HG03097 (cell line): ENCODE measurements around the gene CCDC69.

Experiments
- ATAC-seq: cut with Tn5 transposase; IDR thresholded peaks from one replicate; pipeline ENCODE4 v1.9.1; 2021; ENCODE audit not compliant: unreplicated experiment, low FRiP score

Gene CCDC69

DNA sequence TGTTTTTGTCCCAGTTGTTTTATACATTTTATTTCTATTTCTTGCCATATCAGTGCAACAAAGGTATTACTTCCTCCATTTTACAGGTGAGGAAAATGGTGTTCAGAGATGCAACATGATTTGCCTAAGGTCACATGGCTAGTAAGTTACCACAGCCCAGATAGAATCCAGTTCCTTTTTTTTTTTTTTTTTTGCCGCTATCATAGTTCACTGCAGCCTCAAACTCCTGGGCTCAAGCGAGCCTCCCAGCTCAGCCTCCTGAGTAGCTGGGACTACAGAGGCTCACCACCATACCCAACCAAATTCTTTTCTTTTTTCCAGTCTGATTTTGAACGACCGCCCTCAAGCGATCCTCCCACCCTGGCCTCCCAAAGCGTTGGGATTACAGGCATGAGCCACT, 480 bp upstream of the CCDC69 start:
- no peak for ATAC-seq

DNA sequence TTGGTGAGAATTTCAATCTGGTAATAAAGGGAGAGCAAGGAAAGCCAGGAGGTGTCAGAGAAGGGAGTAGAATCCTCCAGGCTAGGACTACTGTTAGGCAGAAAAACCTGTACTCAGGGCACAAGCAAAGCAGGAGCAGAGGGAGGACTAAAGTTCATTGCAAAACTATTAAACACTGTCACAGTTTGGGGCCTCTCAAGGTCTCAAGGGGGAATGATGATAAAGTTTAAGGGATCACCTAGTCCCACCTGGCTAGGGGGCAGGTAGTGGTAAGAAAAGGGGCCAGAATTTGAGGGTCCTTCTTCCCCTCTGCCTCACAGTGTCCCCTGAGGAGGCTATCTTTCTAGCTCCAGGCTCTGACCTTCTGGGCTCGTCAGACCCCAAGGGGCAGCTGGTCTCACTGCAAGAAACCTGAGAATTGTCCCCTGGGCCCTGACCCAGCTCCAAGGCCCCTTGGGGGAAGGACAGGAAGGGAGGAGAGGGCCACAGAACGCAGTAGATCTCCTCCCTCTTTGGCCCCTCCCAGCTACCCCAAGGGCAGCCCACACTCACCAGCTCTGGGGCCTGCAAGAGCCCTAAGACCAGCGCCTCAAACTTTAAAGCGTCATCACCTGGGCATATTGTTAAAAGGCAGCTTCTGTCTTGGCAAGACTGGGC, 974 bp downstream of the CCDC69 start:
- ATAC-seq: peak; percentile 38

DNA sequence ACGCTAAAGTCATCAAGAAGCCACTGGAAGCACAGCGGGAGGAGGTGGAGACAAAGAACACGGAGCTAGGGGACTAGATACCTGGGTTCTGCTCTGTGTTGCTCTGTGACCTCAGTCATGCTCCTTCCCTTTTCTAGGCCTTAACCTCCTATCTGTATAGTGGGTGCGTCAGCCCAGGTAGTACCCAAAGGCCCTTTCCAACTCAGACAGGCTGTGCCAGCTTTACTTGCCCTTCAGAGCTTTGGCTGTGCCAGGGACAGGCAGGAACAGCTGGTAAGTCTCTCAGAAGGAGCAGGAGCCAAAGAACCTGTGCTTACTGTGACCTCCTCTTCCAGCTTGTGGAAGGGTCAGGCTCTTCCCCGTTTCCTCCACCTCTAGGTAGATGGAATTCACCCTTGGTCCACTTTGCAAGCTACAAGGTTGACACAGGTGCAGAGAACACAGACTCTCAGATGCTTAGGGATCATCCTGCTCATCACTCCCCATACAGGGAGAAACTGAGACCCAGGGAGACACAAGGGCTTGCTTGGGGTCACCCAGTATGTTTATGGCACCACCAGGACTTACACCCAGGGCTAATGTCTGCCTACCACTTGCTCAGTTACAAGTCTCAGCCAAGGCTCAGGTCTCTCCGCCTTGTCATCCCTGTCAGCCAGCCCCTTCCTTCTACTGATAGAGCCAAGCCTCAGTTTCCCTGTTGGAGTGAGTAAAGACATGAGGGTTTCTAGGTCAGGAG, 1.7 kb downstream of the CCDC69 start:
- ATAC-seq: no peak

- ATAC-seq: no peak
These were observed 2.3 kb downstream of the CCDC69 start for GRCh38 chr5:151221574-151221973.

DNA sequence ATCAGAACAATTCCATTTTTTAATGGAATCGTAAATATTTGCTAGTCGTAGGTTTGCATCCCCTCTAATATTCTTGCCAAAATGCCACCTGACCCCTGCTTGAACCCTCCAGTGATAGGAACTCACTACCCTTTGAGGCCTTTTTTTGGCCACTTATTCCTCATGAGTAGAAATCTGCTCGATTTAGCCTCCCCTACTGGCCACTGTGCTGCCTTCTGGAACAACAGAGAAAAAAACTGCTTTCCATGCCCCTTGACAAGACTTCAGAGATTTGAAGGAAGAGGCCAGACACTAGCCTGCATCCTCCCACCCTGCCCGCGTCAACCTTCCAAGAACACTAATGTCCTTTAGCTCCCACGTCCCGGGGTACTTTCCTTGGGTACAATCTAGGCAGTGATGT, 4.1 kb downstream of the CCDC69 start:
- ATAC-seq: no peak

GRCh38 chr5:151219138-151219537, 4.8 kb downstream of the CCDC69 start:
- no peak for ATAC-seq

- ATAC-seq: no peak
These were observed 5.7 kb downstream of the CCDC69 start for GRCh38 chr5:151218177-151218576.

DNA sequence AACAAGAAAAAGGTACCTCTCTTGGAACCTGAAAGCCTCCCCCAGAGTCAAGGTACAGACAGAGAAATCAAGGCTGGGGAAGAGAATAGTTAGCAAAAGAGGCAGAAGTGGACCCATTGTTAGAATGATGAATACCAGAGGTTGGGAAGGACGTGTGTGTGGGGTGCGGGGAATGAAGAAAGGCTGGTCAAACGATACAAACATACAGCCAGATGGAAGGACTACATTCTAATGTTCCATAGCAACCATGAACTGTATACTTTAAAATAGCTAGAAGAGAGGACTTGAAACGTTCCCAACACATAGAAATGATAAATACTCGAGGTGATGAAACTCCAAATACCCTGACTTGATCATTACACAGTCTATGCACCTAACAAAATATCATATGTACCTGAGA, 7.1 kb downstream of the CCDC69 start:
- ATAC-seq: no peak

GRCh38 chr5:151215546-151215880, 8.4 kb downstream of the CCDC69 start:
- ATAC-seq: no peak

DNA sequence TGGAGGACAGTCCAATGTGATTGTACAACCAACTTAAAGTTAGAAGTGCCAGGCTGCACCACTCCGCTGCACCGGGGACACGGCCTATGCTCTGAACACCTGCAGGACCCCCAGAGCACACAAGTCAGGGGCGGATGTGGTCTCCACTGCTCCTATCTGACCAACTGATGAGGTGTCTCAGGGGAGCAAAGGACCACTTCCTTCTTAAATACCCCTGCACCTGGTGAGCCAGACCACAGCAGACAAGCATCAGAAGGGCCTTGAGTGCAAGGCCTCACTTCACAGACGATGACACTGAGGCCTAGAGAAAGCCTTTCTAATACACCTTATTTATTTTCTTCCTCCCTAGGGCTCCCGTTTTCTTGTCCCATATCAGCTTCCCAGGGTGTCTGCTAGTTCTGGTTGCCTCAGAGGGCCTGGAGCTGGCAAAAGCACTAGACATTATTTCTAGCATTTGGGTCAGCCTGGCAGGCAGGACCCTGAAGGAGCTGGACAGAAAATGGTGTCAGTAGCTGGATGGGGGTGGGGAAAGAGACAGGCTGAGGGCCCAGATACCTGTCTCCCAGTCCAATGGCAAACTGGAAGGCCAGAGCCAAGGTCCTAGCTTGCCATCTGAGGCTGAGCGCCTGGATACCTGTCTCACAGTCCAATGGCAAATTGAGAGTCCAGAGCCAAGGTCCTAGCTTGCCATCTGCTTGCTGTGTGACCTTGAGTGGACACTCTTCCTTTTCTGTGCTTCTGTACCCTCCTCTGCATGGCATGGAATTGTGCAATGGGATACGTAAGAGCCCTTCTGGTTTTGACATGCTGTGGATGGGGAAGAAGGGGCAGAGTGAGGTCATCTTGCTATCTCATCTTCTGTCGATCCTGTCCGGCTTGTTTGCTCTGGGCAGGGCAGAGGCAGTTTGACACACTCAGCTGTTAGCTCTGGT, 9.0 kb downstream of the CCDC69 start:
- ATAC-seq: peak; percentile 60

- peak; percentile 76 for ATAC-seq
These were observed 9.9 kb downstream of the CCDC69 start for GRCh38 chr5:151213803-151214613.

DNA sequence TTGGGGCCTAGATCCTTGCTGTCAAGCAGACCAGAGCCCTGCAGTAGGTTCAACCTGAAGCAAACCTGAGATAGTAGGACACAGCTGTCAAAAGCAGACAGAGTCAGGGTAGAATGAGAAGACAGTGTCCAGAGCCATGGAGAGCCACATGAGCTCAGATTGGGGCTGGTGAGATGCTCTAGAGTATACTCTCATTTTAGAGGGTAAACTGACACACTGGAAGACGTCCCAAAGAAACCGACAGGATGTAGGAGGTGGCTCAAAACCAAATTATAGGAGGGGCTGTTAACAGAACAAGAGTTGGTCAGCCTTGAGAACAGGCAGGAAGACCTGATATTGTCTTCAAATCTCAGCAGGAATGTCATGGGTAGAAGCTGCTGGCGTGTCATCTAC, 11.5 kb downstream of the CCDC69 start:
- ATAC-seq: no peak

DNA sequence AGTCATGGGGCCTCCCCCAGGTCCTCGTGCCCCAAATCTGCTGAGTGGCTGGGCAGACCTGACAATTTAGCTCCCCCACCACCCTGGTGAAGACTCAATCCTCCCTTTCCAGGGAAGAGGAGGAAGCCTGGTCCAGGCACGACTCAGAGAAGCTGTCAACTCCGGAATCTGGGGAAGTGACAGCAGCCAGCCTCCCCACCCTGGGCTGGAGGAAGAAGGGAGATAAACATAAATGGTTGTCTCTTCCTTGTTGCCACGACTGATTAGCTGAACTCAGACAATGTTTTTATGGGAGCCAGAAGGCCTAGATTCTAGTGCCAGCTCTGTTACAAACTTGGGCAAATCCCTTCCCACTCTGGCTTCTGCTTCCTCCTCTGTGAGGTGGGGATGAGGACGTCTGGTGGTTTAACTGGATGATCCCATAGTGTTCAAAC, 15.4 kb downstream of the CCDC69 start:
- no peak for ATAC-seq

DNA sequence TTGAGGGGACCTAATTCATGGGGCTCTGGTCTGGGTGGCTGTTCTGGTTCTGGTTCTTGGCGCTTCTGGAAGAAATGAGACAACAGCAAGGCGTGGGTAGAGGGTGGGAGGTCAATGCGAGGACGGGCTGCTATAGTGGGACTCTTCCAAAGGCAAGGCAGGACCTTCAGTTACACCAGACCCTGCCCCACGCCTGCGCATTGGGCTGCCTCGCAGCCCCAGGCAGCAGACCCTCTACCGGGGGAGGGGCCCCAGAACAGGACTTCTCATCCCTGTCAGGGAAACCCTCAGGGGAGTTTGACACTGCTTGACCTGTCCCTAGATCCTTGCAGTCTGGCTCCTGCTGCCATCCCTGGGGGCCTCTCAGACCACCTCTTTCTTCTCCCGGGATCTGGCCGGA, 18.5 kb downstream of the CCDC69 start:
- no peak for ATAC-seq

DNA sequence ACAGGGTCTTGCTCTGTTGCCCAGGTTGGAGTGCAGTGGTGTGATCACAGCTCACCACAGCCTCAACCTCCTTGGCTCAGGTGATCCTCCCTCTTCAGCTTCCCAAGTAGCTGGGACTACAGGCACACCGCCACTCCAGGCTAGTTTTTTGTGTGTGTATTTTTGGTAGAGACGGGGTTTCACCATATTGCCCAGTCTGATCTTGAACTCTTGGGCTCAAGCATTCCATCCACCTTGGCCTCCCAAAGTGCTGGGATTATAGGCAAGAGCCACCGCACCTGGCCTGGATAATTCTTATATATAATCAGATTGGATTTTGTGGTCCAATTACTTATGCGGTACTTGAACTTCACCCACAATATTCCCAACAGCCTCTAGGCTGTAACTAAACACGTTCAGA, 19.8 kb downstream of the CCDC69 start:
- no peak for ATAC-seq

DNA sequence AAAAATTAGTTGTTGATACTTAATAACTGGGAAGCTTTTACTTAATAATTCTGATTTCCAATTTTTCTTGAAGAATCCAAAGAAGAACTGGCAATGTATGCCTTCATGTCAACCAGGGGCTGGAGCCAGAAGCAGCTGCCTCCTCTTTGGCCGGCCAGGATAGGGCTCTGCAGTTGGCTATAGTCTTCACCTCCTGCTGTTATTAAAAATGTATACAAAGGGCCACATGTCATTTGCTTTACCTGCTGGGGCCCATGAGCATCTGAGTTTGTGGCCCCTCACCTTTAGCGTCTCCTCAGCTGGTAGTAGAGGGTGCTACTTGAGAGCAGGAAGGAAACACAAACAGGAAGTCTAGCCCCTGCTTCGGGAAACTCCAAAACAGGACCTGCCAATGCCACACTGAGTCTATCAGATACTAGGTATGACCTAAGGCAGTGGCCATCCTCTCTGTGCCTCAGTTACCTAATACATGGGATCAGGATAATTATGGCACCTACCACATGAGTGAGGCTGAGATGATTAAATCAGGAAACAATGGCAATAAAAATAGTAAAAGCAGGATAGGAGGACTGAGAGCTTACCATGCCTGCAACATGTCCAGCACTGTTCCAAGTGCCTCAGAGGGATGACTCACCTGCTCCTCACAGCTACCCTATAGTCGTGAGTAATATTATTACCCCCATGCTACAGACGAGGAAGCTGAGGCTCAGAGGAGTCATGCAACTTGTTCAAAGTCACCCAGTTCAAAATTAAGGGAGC, 21.3 kb downstream of the CCDC69 start:
- ATAC-seq: no peak

- no peak for ATAC-seq
These were observed 22.8 kb downstream of the CCDC69 start for GRCh38 chr5:151200913-151201595.

DNA sequence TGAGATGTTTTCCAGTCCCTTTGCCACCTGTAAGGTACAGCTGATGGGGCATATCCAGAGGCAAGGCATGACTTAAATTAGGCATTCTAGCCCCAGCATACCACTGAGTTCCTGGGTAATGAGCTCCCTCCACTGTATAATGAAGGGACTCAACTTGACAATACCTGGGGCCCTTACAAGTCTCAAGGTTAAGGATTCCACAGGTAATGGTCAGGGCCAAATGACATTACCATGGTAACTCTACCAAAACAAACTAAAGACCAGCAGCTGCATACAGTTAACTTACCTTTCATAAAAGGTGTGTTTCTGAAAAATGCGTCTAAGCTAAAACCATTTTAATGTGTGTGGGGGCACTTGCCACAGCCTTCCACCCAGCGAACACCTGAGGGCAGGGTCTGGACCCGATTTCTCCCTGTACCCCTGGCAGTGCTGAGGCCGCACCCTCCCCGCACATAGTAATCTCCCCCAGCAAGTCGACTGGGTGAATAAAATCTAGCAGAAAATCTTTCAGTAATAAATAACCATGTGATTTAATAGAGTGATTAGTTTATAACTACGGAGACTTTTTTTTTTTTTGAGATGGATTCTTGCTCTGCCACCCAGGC, 24.2 kb downstream of the CCDC69 start:
- no peak for ATAC-seq

DNA sequence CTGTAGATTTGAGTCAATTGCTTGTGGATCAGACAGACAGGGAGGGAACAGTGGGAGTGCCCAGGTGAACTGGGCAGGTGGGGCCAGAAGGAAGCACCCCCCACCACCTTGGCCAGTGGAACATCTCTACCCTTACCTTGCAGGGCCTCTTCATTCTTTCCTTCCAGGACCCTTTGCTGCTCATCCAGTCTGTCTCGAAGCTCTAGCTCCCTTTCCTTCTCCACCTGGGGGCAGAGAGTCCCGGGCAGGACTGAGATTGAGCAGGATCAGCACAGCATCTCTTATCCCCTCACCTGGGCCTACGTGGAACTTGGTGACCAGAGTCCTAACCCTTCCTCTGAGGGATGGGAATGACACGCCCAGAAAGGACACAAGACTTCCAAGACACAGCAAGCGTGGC, 25.0 kb downstream of the CCDC69 start:
- no peak for ATAC-seq
